Heart left ventricle (tissue), 16 donors: ENCODE measurements around the gene ABCC3. TPM values are rescaled to one million over a fixed set of nuclear protein-coding genes. Genes with fewer than 3 reads are reported as not detected.

ENCODE experiments used
- ATAC-seq, 4 donors: fragments of 200-7000 bp; cut with Tn5 transposase; one replicate each; pipeline ENCODE4 v1.9.1; 2020 to 2022; ENCODE audit warnings: moderate library complexity in 4 of 4, mild to moderate bottlenecking in 3 of 4, moderate number of reproducible peaks in 1 of 4
- DNase-seq, 5 donors: peaks; one replicate each; pipeline ENCODE4 v3.0.0-alpha.2; 2020
- H3K27ac ChIP-seq, 12 donors: fragments of 200-600 bp; sonication (generic) in 4 of 12; one replicate each; pipeline versions ENCODE4 v1.5.0 to v1.8.0; 2016 to 2022; ENCODE audit warnings: mild to moderate bottlenecking in 2 of 12
- H3K27me3 ChIP-seq, 9 donors: fragments of 200-600 bp; sonication (generic) in 2 of 9; one replicate each; pipeline versions ENCODE4 v1.5.1 to v1.8.0; 2016 to 2022; ENCODE audit warnings: mild to moderate bottlenecking in 3 of 9
- H3K36me3 ChIP-seq, 9 donors: fragments of 200-600 bp; sonication (generic) in 2 of 9; one replicate each; pipeline versions ENCODE4 v1.5.0 to v1.8.0; 2018 to 2022; ENCODE audit warnings: mild to moderate bottlenecking in 2 of 9
- H3K4me1 ChIP-seq, 12 donors: fragments of 200-600 bp; sonication (generic) in 4 of 12; one replicate each; pipeline versions ENCODE4 v1.5.0 to v1.8.0; 2016 to 2022; ENCODE audit warnings: mild to moderate bottlenecking in 3 of 12
- H3K4me3 ChIP-seq, 12 donors: fragments of 200-600 bp; sonication (generic) in 4 of 12; one replicate each; pipeline versions ENCODE4 v1.5.0 to v1.8.0; 2017 to 2022; ENCODE audit warnings: mild to moderate bottlenecking in 9 of 12, moderate library complexity in 4 of 12
- H3K9me3 ChIP-seq, 12 donors: fragments of 200-600 bp; sonication (generic) in 4 of 12; one replicate each; pipeline versions ENCODE4 v1.5.0 to v1.8.0; 2016 to 2022; ENCODE audit warnings: mild to moderate bottlenecking in 1 of 12
- POLR2A ChIP-seq, 2 donors: fragments of 450-650 bp; IDR thresholded peaks; one replicate each; pipeline ENCODE4 v1.6.1; 2017; ENCODE audit warnings: antibody characterized with exemption in 2 of 2, mild to moderate bottlenecking in 2 of 2, moderate library complexity in 2 of 2
- WGBS, 4 donors: extraction: QIAGEN DNeasy Blood & Tissue Kit in 2 of 4; methylation state at CpG; one replicate each; pipeline versions ENCODE4 v1.1.5 to v1.1.7; 2013 to 2018; 5-methylcytosine and 5-hydroxymethylcytosine counted together
- intact Hi-C, 10 donors: fragments of 100-400 bp; cut with DNase I; formaldehyde crosslinking; loops; one replicate each; pipeline versions ENCODE4 v1.11.1 to v1.14.2; 2022
- polyA plus RNA-seq, 2 donors: library from polyadenylated mRNA; stranded (reverse); fragments of 200-250 nt; gene quantifications; one replicate each; pipeline ENCODE4 v1.2.3, GENCODE V29; 2013
- total RNA-seq, 9 donors: library from RNA; depleted of rRNA in 2 of 9; stranded (reverse); fragments of >200 nt in 2 of 9; fragmentation: NEBNext Ultra II Directional in 3 of 9; extraction: Animal tissue kit (Norgen Biotek cat#: 25700) in 3 of 9; gene quantifications; one replicate each; pipeline versions ENCODE4 v1.1.0 to v1.2.4, GENCODE V29; 2016 to 2023
- TF ChIP-seq, protein P1 (sequence below), 12 donors: fragments of 200-600 bp; sonication (generic) in 4 of 12; IDR thresholded peaks; one replicate each; pipeline versions ENCODE4 v1.5.0 to v1.8.0; 2018 to 2022; ENCODE audit warnings: antibody characterized with exemption in 12 of 12, mild to moderate bottlenecking in 5 of 12
- donor health status: ischemic (EF 13 %, LVEDD 7.1; RV severe dilation, severe dysfunction).
- donor health status: healthy with polysubstance abuse.
- donor health status: DM: no; HTN: yes; CAD: no.
- donor health status: DM: no; HTN: no; CAD: no.
- donor health status: ischemic (EF 25% LVEDD 6.9; RV normal size, moderate dysfunction).
- donor health status: ischemic (EF 25% LVEDD 5.7; RV mildly dilated, moderate dysfunction).
- donor health status: healthy.
- donor health status: DM: yes; HTN: yes; CAD: no.
- donor health status: ischemic (EF 35%, LVEDD 5.7; RV mildly dilated, moderate dysfunction).
- donor health status: nonischemic (EF 11% LVEDD 7.7; RV severe dilation, severe dysfunction).
- donor health status: DM: yes; HTN: yes; CAD: no.
- donor health status: PGD.
- donor health status: ischemic (EF 29% LVEDD 5.4; RV normal size, mild dysfunction).
- donor health status: nonischemic (EF 23%, LVEDD 6.1; RV moderate dilation, normal function).

Gene ABCC3
- total and polyA plus RNA-seq, 11 donors, result 0.20 to 21.6 (median 1.3) TPM; not detected in 1

DNA sequence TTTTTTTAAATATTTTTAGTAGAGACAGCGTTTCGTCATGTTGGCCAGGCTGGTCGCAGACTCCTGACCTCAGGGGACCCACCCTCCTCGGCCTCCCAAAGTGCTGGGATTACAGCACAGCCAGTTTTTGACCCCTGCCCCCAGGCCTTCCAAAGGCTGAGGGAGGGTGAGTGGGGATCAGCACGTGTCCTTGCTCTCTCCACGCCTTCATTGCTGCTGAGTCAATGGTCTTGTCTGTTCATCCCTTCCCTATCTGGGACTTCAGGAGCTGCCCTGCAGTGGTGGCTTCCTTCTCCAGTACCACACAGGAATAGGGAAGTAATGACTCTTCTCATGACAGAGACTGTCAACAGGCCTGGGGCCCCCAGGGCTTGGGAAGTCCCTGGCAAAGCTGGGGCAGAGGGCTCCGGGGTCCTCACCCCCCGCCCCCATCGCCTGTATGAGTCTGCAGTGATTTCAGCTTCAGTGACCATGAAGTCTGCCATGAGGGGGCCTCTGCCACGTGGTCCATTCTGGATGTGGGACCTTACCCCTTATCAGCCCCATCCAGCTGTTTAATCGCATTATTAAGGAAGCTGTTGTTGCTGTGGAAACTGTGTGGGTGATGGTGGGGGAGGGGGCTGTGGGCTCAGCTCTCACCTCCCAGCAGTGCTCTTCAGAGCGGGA, 6.1 kb downstream of the ABCC3 start:
- TF ChIP-seq, protein P1, sequence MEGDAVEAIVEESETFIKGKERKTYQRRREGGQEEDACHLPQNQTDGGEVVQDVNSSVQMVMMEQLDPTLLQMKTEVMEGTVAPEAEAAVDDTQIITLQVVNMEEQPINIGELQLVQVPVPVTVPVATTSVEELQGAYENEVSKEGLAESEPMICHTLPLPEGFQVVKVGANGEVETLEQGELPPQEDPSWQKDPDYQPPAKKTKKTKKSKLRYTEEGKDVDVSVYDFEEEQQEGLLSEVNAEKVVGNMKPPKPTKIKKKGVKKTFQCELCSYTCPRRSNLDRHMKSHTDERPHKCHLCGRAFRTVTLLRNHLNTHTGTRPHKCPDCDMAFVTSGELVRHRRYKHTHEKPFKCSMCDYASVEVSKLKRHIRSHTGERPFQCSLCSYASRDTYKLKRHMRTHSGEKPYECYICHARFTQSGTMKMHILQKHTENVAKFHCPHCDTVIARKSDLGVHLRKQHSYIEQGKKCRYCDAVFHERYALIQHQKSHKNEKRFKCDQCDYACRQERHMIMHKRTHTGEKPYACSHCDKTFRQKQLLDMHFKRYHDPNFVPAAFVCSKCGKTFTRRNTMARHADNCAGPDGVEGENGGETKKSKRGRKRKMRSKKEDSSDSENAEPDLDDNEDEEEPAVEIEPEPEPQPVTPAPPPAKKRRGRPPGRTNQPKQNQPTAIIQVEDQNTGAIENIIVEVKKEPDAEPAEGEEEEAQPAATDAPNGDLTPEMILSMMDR (IDR thresholded peaks at IDR 0.05), result no peak
- TF ChIP-seq POLR2A (IDR thresholded peaks at IDR 0.05), result no peak
- H3K36me3 ChIP-seq, result no peaks in the 10 kb centered on the region
- intact Hi-C loops, result no loop called here
- peak in 3 of 4 donors; percentile 18 to 57 (median 47) for ATAC-seq
- peak overlapping the region in 1 of 12 donors; percentile 77 for H3K27ac ChIP-seq
- DNase-seq, result peak in 4 of 5 donors; percentile 26 to 67 (median 40)
- no peak overlapping the region for H3K4me3 ChIP-seq
- 66 to 75% (median 73%) methylated on average over 12 of the region's 12 CpGs for WGBS, 4 donors
- peaks cover under 1 to 11% (median 4%) of the 10 kb centered on the region in 9 donors for H3K27me3 ChIP-seq
- H3K4me1 ChIP-seq, result peaks cover 0 to 48% (median 17%) of the 10 kb centered on the region in 12 donors
- no peaks in the 10 kb centered on the region for H3K9me3 ChIP-seq

DNA sequence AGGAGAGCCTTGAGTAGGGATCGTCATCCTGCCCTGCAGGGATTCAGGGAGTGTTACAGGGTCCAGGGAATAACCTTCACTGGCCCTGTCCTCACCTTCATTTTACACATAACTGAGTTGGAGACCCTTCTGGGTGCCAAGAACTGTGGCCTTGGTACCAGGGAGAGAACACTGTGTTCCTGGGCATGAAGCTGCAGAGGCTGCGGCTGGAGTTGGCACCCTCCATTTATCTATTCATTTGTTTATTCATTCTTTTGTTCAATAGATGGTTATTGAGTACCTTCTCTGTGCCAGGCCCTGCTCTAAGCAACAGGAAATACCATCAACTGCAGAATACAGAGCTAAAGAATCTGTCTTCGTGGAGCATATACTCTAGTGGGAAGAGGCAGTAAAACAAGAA, 6.7 kb downstream of the ABCC3 start:
- peaks cover 0 to 6% (median 0%) of the 10 kb centered on the region in 9 donors for H3K27me3 ChIP-seq
- 69 to 89% (median 76%) methylated on average over 3 of the region's 3 CpGs for WGBS, 4 donors
- H3K36me3 ChIP-seq, result no peaks in the 10 kb centered on the region
- intact Hi-C loops, result no loop called here
- DNase-seq, result no peak
- H3K27ac ChIP-seq, result peak overlapping the region in 1 of 12 donors; percentile 77
- H3K4me3 ChIP-seq, result no peak overlapping the region
- TF ChIP-seq POLR2A (IDR thresholded peaks at IDR 0.05), result no peak
- TF ChIP-seq, protein P1 (IDR thresholded peaks at IDR 0.05), result no peak
- H3K4me1 ChIP-seq, result peaks cover 0 to 45% (median 17%) of the 10 kb centered on the region in 12 donors
- no peaks in the 10 kb centered on the region for H3K9me3 ChIP-seq
- ATAC-seq, result no peak

DNA sequence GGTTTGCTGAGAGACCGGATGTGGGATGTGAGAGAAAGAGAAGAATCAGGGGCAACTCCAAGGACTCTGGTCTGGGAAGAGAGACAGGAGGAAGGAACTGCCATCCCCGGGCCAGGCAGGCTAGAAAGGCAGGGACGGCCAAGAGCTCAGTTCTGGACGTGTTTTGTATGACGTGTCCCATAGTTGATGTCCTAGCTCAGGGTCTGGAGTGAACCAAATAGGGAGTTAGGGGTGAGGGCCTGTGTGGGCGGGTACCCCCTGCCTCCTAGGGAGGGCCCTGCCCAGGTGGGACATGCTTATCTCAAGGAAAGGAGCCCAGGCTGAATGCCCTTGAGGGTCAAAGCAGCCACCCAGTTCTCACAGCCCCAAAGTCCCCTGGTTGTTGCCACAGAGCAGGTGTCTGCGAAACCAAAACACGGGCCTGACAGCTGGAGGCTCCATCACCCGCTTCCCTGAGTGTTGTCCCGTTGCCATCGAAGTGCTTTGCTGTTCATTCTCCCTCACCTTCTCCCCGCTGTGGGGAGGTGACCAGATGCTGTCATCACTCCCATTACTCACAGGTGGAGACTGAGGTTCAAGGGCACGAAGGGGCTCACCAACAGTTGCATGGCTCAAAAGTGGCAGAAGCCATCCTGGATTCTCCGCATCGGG, 7.5 kb downstream of the ABCC3 start:
- WGBS, 4 donors, result 87 to 95% (median 92%) methylated on average over 14 to 15 of the region's 15 CpGs
- Histone ChIP-seq H3K4me1 (peaks cover 0 to 45% (median 17%) of the 10 kb centered on the region in 12 donors), H3K27me3 (no peaks in the 10 kb centered on the region), H3K9me3 (no peaks in the 10 kb centered on the region), H3K27ac (no peak overlapping the region), H3K4me3 (no peak overlapping the region), H3K36me3 (no peaks in the 10 kb centered on the region)
- TF ChIP-seq, protein P1 (IDR thresholded peaks at IDR 0.05), result no peak
- no peak for TF ChIP-seq POLR2A (IDR thresholded peaks at IDR 0.05)
- ATAC-seq (no peak), DNase-seq (no peak)
- intact Hi-C loops, result no loop called here
